Regular cardiac myocyte (primary cell): ENCODE data around the gene ZNF593. TPM values are rescaled to one million over a fixed set of nuclear protein-coding genes. Genes with fewer than 3 reads are reported as not detected.

Experiments
- total RNA-seq: library from RNA; depleted of rRNA; stranded (reverse); fragments of >200 nt; gene quantifications from 2 replicates; pipeline ENCODE4 v1.2.3, GENCODE V29; 2014

The ZNF593 gene
- total RNA-seq: 22.0 and 47.4 TPM in 2 replicates

GRCh38 chr1:26169669-26170471 lies at the start of gene ZNF593:
Gene ZNF593 (plus strand): TSS chr1:26169908. CDS start chr1:26169984, 76 bp downstream.

DNA sequence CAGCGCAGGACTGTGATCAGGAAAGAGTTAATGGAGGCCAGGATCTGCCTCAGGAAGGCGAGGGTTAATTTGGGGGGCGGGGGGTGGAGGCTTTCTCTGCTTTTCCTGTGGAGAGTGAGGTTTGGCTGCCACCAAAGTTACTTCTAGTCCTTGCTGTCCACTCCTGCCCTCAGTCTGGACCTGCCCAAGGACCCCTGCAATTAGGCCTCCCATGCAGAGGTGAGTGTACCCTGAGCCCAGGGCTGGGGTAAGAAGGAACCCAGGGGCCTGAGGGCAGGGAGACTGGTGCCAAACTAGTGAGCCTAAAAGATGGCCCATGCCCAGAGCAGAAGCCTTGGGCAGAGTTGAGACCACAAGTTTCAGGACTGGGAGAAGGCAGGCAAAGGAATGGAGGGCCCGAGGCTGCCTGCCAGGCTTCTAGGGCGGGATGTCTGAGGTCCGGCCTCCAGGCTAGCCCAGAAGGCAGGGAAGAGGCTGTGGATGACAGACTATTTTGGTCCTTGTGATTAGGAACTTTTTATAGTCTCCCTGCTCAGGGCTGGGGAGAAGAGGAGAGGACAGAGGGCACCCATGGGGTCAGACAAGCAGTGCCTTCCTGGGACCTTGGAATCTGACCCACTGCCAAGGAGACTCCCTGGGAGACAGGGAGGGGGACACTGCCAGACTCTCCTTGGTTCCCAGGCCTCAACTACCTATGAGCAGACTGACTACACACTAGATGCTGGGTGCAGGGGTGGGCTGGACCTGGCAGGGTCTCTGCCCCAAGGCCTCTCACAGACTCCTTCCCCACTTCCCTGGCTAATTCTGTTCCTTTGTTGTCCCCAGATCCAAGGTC lies 10.6 kb upstream of the ZNF593 start, which contains the start of gene FAM110D:
TSS of gene FAM110D (plus strand) at position 172 of the 835 bp plus-strand sequence. CDS start 2,213 bp downstream, outside the sequence.

DNA sequence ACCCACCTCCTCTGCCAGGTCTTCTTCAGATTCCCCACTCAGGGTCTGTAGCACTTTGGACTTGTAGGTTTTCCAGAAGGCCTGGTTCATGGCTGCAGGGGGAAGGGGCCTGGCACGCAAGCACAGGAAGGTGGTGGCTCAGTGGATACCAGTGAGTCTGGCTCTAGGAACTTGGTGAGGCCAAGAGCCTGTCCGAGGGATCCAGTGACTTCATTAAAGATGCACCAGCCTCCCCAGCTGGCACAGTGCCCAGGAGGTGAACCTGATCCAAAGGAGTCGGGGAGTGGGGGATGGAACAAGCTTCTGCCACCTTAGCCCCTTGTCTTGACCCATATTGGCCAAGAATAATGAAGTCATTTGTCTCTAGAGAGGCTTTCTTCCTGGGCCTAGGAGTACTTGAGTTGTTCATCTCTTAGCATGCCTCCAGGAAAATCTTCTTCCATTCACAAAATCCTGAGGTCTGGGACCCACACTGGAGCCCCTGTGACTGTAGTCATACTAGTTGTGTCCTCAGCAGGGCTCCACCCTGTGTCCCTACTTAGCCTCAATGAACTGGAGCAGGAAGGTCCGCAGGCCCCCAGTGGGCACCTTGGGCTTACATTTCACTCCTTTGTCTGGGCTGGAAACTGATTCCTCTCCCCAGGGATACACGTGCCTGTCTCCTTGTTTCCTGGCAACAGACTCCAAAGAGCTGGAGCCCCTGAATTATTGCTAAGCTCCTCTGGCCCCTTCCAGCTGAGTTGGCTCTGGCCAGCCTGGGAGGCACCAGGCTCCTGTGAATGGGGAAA lies 1.1 kb upstream of the ZNF593 start, which contains the start of gene C1orf232:
TSS of gene C1orf232 (minus strand) at position 554 of the 788 bp plus-strand sequence. CDS start at position 90, 464 bp downstream.

GRCh38 chr1:26171084-26172072 lies 1.7 kb downstream of the ZNF593 start, which contains the start of gene ZNF593OS:
Gene ZNF593OS (minus strand): TSS chr1:26171832. CDS start chr1:26171661, 171 bp downstream.

GRCh38 chr1:26177182-26177684 lies 7.5 kb downstream of the ZNF593 start, which contains the start of gene CNKSR1:
Gene CNKSR1 (plus strand): TSS chr1:26177491. CDS start chr1:26177548, 57 bp downstream.

DNA sequence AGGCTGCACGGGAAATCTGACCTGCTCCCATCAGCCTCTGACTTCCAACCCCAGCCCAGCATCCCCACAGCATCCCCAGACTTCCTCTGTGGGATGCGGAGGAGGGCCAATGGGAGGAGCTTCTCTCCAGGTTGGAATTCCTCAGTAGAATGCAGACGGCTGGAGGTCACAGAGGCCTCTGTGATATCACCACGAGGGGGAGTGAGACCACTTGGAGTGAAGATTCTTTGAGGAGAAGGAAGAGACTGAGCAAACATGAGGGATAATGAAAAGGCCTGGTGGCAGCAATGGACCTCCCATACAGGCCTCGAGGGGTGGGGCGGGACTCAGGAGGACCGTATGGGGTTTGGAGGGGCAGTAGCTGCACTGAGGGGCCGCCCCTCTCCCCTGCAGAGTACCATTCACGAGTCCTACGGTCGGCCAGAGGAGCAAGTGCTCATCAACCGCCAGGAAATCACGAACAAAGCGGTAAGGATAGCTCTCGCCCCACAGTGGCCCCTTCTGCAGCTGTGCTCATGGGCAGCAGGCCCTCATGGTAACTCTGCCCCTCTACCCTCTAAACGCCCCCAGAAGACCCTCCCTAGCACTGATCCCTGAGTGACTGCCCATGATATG lies 20.8 kb downstream of the ZNF593 start, which contains the start of gene CATSPER4:
TSS of gene CATSPER4 (plus strand) at position 230 of the 615 bp plus-strand sequence. CDS start at position 256, 26 bp downstream.

Other genes with a start within 250 kb of the ZNF593 start
- 9.0 and 11.1 TPM in 2 replicates for gene PAFAH2, start 171.8 kb upstream of the ZNF593 start, total RNA-seq
- gene EXTL1, start 148.1 kb upstream of the ZNF593 start, total RNA-seq: 0.56 and 0.58 TPM in 2 replicates
- gene SLC30A2, start 123.8 kb upstream of the ZNF593 start, total RNA-seq: not detected in 2 replicates
- under 0.01 TPM in 1 of 2 replicates, not detected in the other for gene TRIM63, start 102.3 kb upstream of the ZNF593 start, total RNA-seq
- 4.2 and 4.6 TPM in 2 replicates for gene PDIK1L, start 58.1 kb upstream of the ZNF593 start, total RNA-seq
- gene FAM110D, start 10.8 kb upstream of the ZNF593 start, total RNA-seq: under 0.01 TPM in 1 of 2 replicates, not detected in the other
- gene C1orf232, start 945 bp upstream of the ZNF593 start, total RNA-seq: not detected in 2 replicates
- 0.28 TPM in 1 of 2 replicates, not detected in the other for gene ZNF593OS, start 1.9 kb downstream of the ZNF593 start, total RNA-seq
- 0.19 and 0.85 TPM in 2 replicates for gene CNKSR1, start 7.6 kb downstream of the ZNF593 start, total RNA-seq
- gene CATSPER4, start 20.7 kb downstream of the ZNF593 start, total RNA-seq: not detected in 2 replicates
- 7.3 and 11.1 TPM in 2 replicates for gene CEP85, start 64.3 kb downstream of the ZNF593 start, total RNA-seq
- 20.9 and 22.8 TPM in 2 replicates for gene SH3BGRL3, start 110.2 kb downstream of the ZNF593 start, total RNA-seq
- 2.3 and 3.1 TPM in 2 replicates for gene UBXN11, start 136.7 kb downstream of the ZNF593 start, total RNA-seq
- gene CD52, start 148.1 kb downstream of the ZNF593 start, total RNA-seq: not detected in 2 replicates
- under 0.01 TPM in 1 of 2 replicates, not detected in the other for gene CRYBG2, start 184.2 kb downstream of the ZNF593 start, total RNA-seq
- not detected in 2 replicates for gene ZNF683, start 202.8 kb downstream of the ZNF593 start, total RNA-seq
- gene LIN28A, start 240.9 kb downstream of the ZNF593 start, total RNA-seq: not detected in 2 replicates